OCI-LY1 (cell line): Measurements from ENCODE around the gene GLMP.

Experiments used
- CTCF ChIP-seq: fragments of 200-600 bp; sonication (generic), shearing (Covaris generic); IDR thresholded peaks from 2 replicates; pipeline ENCODE4 v1.5.1; 2017; ENCODE audit warnings: mild to moderate bottlenecking, antibody characterized with exemption, low read length, moderate library complexity, mixed read lengths
- EZH2 ChIP-seq: fragments of 200-600 bp; sonication (generic), shearing (Covaris generic); IDR thresholded peaks from 2 replicates; pipeline ENCODE4 v1.8.0; 2017; ENCODE audit warnings: borderline replicate concordance, mixed run types, mild to moderate bottlenecking, antibody characterized with exemption, low read length, moderate library complexity, mixed read lengths

- TF ChIP-seq CTCF (no peak), EZH2 (no peak)
Measured at GRCh38 chr1:156293098-156293434, 2.4 kb downstream of the GLMP start.
